ENCODE measurements around the gene NEU4.
"Not testable (repeated sequence)": the region's sequence is repeated elsewhere in the genome, so short reads cannot be mapped to it uniquely, and the experiment has no call there.

Gene NEU4

GRCh38 chr2:241775223-241776177 lies 33.5 kb upstream of the NEU4 start:
- DNase-seq (ENCODE audit: low read depth): no peak

- DNase-seq (ENCODE audit: low read depth): no peak
Measured at GRCh38 chr2:241776336-241777169, 32.4 kb upstream of the NEU4 start, which contains the start of gene GAL3ST2. Gene GAL3ST2, plus strand, starts transcription at chr2:241776822. Its CDS starts 134 bp downstream, at chr2:241776956.

- DNase-seq (ENCODE audit: low read depth): no peak
Measured at GRCh38 chr2:241777170-241777685, 31.8 kb upstream of the NEU4 start.

GRCh38 chr2:241777686-241778627 lies 31.0 kb upstream of the NEU4 start:
- DNase-seq (ENCODE audit: low read depth): no peak

GRCh38 chr2:241780939-241781569 lies 27.9 kb upstream of the NEU4 start:
- DNase-seq (ENCODE audit: low read depth): no peak

GRCh38 chr2:241782053-241782452 lies 26.9 kb upstream of the NEU4 start:
- DNase-seq (ENCODE audit: low read depth): not testable (repeated sequence)

- DNase-seq (ENCODE audit: low read depth): no peak
Measured at GRCh38 chr2:241788135-241788534, 20.9 kb upstream of the NEU4 start.

- DNase-seq (ENCODE audit: low read depth): no peak
Measured at GRCh38 chr2:241788572-241788971, 20.4 kb upstream of the NEU4 start.

- DNase-seq (ENCODE audit: low read depth): not testable (repeated sequence)
Measured at GRCh38 chr2:241791385-241791784, 17.6 kb upstream of the NEU4 start.

- no peak for DNase-seq (ENCODE audit: low read depth)
Measured at GRCh38 chr2:241793385-241793784, 15.6 kb upstream of the NEU4 start.

- DNase-seq (ENCODE audit: low read depth): no peak
Measured at GRCh38 chr2:241794250-241794823, 14.7 kb upstream of the NEU4 start.

GRCh38 chr2:241795021-241795999 lies 13.7 kb upstream of the NEU4 start:
- DNase-seq (ENCODE audit: low read depth): no peak

- no peak for DNase-seq (ENCODE audit: low read depth)
Measured at GRCh38 chr2:241796209-241796608, 12.8 kb upstream of the NEU4 start.

GRCh38 chr2:241796610-241797138 lies 12.3 kb upstream of the NEU4 start:
- DNase-seq (ENCODE audit: low read depth): no peak

GRCh38 chr2:241797441-241798080 lies 11.4 kb upstream of the NEU4 start:
- no peak for DNase-seq (ENCODE audit: low read depth)

- DNase-seq (ENCODE audit: low read depth): no peak
Measured at GRCh38 chr2:241798081-241798630, 10.8 kb upstream of the NEU4 start.

- no peak for DNase-seq (ENCODE audit: low read depth)
Measured at GRCh38 chr2:241798631-241799521, 10.1 kb upstream of the NEU4 start.
